GM21737 (cell line): Measurements from ENCODE around the gene POLR2M.

Experiments
- ATAC-seq: cut with Tn5 transposase; IDR thresholded peaks from one replicate; pipeline ENCODE4 v1.9.1; 2021; ENCODE audit warnings: mild to moderate bottlenecking, moderate library complexity; ENCODE audit not compliant: unreplicated experiment

POLR2M gene

GRCh38 chr15:57691082-57691481 is 15.4 kb upstream of the POLR2M start:
- no peak for ATAC-seq

GRCh38 chr15:57692709-57693108 is 13.8 kb upstream of the POLR2M start:
- no peak for ATAC-seq

GRCh38 chr15:57694279-57694678 is 12.2 kb upstream of the POLR2M start:
- no peak for ATAC-seq

GRCh38 chr15:57696146-57696545 is 10.4 kb upstream of the POLR2M start:
- no peak for ATAC-seq

GRCh38 chr15:57697588-57697987 is 8.9 kb upstream of the POLR2M start:
- ATAC-seq = no peak

- no peak for ATAC-seq
These were observed 8.3 kb upstream of the POLR2M start for GRCh38 chr15:57698243-57698642.

GRCh38 chr15:57698991-57699390 is 7.5 kb upstream of the POLR2M start:
- ATAC-seq = no peak

- ATAC-seq = no peak
These were observed 3.1 kb upstream of the POLR2M start for GRCh38 chr15:57703387-57703786.

GRCh38 chr15:57704441-57704840 is 2.1 kb upstream of the POLR2M start:
- ATAC-seq = no peak

- ATAC-seq = no peak
These were observed 639 bp upstream of the POLR2M start for GRCh38 chr15:57705746-57706404.

- ATAC-seq = no peak
These were observed 1.5 kb downstream of the POLR2M start for GRCh38 chr15:57708047-57708446.

GRCh38 chr15:57718309-57718708 is 11.8 kb downstream of the POLR2M start:
- no peak for ATAC-seq

- ATAC-seq = no peak
These were observed 14.4 kb downstream of the POLR2M start for GRCh38 chr15:57720867-57721266.

- no peak for ATAC-seq
These were observed 19.9 kb downstream of the POLR2M start for GRCh38 chr15:57726411-57726810.

- no peak for ATAC-seq
These were observed 20.5 kb downstream of the POLR2M start for GRCh38 chr15:57727031-57727430.

GRCh38 chr15:57728436-57728835 is 21.9 kb downstream of the POLR2M start:
- ATAC-seq = no peak

GRCh38 chr15:57730876-57731275 is 24.4 kb downstream of the POLR2M start:
- ATAC-seq = no peak

- ATAC-seq = no peak
These were observed 25.1 kb downstream of the POLR2M start for GRCh38 chr15:57731530-57732103.

- no peak for ATAC-seq
These were observed 26.2 kb downstream of the POLR2M start for GRCh38 chr15:57732526-57733331.

GRCh38 chr15:57734860-57735259 is 28.3 kb downstream of the POLR2M start:
- no peak for ATAC-seq

- no peak for ATAC-seq
These were observed 28.9 kb downstream of the POLR2M start for GRCh38 chr15:57735431-57735830.

GRCh38 chr15:57735891-57736290 is 29.4 kb downstream of the POLR2M start:
- ATAC-seq = no peak
